ENCODE data around the gene LETMD1.
A peak's percentile ranks its signal among the peaks of the same experiment; 100 is the strongest.
"Not testable (repeated sequence)": the region's sequence is repeated elsewhere in the genome, so short reads cannot be mapped to it uniquely, and the experiment has no call there.

The LETMD1 gene

GRCh38 chr12:51005671-51006070 lies 42.5 kb upstream of the LETMD1 start:
- H3K4me3 ChIP-seq (ENCODE audit: control insufficient read depth, low read depth, low read length) = no peak overlapping the region
- DNase-seq (ENCODE audit: low read depth) = no peak
- TF ChIP-seq CTCF (conservative IDR thresholded peaks at IDR 0.05; ENCODE audit: control insufficient read depth, insufficient read depth, low read depth, low read length) = no peak

GRCh38 chr12:51008329-51009055 lies 39.6 kb upstream of the LETMD1 start:
- DNase-seq (ENCODE audit: low read depth) = no peak
- no peak overlapping the region for H3K4me3 ChIP-seq (ENCODE audit: control insufficient read depth, low read depth, low read length)
- TF ChIP-seq CTCF (conservative IDR thresholded peaks at IDR 0.05; ENCODE audit: control insufficient read depth, insufficient read depth, low read depth, low read length) = no peak

- no peak overlapping the region for H3K4me3 ChIP-seq (ENCODE audit: control insufficient read depth, low read depth, low read length)
- peak; percentile 24 for DNase-seq (ENCODE audit: low read depth)
- TF ChIP-seq CTCF (conservative IDR thresholded peaks at IDR 0.05; ENCODE audit: control insufficient read depth, insufficient read depth, low read depth, low read length) = no peak
Observed at GRCh38 chr12:51009056-51009440, 39.1 kb upstream of the LETMD1 start.

GRCh38 chr12:51011955-51012354 lies 36.2 kb upstream of the LETMD1 start:
- TF ChIP-seq CTCF (conservative IDR thresholded peaks at IDR 0.05; ENCODE audit: control insufficient read depth, insufficient read depth, low read depth, low read length) = no peak
- DNase-seq (ENCODE audit: low read depth) = no peak
- H3K4me3 ChIP-seq (ENCODE audit: control insufficient read depth, low read depth, low read length) = no peak overlapping the region

GRCh38 chr12:51012570-51013236 lies 35.4 kb upstream of the LETMD1 start:
- no peak for TF ChIP-seq CTCF (conservative IDR thresholded peaks at IDR 0.05; ENCODE audit: control insufficient read depth, insufficient read depth, low read depth, low read length)
- DNase-seq (ENCODE audit: low read depth) = no peak
- no peak overlapping the region for H3K4me3 ChIP-seq (ENCODE audit: control insufficient read depth, low read depth, low read length)

GRCh38 chr12:51013441-51013840 lies 34.7 kb upstream of the LETMD1 start:
- no peak for DNase-seq (ENCODE audit: low read depth)
- no peak for TF ChIP-seq CTCF (conservative IDR thresholded peaks at IDR 0.05; ENCODE audit: control insufficient read depth, insufficient read depth, low read depth, low read length)

GRCh38 chr12:51014467-51014866 lies 33.7 kb upstream of the LETMD1 start:
- DNase-seq (ENCODE audit: low read depth); H3K4me3 ChIP-seq (ENCODE audit: control insufficient read depth, low read depth, low read length): not testable (repeated sequence)

More at GRCh38 chr12:51013441-51013840, 34.7 kb upstream of the LETMD1 start:
- H3K4me3 ChIP-seq (ENCODE audit: control insufficient read depth, low read depth, low read length) = no peak overlapping the region
